ENCODE data around the gene TMEM131L.
"Not testable (repeated sequence)": the region's sequence is repeated elsewhere in the genome, so short reads cannot be mapped to it uniquely, and the experiment has no call there.

GRCh38 chr4:153548907-153549306, 82.7 kb downstream of the TMEM131L start:
- TF ChIP-seq EP300 (IDR thresholded peaks at IDR 0.05); HDAC2 (IDR thresholded peaks at IDR 0.05); CTCF (IDR thresholded peaks at IDR 0.05); BCL3 (IDR thresholded peaks at IDR 0.05); JUN (IDR thresholded peaks at IDR 0.05); ZC3H11A (IDR thresholded peaks at IDR 0.05); POLR2A (IDR thresholded peaks at IDR 0.05; ENCODE audit: low read length); HES2 (IDR thresholded peaks at IDR 0.05); HOXA7 (CRISPR knock-in tag; IDR thresholded peaks at IDR 0.05); NR3C1 (IDR thresholded peaks at IDR 0.05): not testable (repeated sequence)

Measured in A549 (cell line).